ENCODE results near the gene POLR3C. TPM values are rescaled to one million over a fixed set of nuclear protein-coding genes. Genes with fewer than 3 reads are reported as not detected.
A peak's percentile ranks its signal among the peaks of the same experiment; 100 is the strongest.

POLR3C gene
- total and polyA plus RNA-seq, 2 of the 13 experiments (the other 11 are each of a cell fraction or from before 2014, with no cell fraction given): 15.5 to 24.3 TPM

- TF ChIP-seq PLSCR1 (CRISPR knock-in tag; IDR thresholded peaks at IDR 0.05; ENCODE audit: borderline replicate concordance): no peak
- peak; percentile 72 for TF ChIP-seq ZNF205 (CRISPR knock-in tag; IDR thresholded peaks at IDR 0.05)
- TF ChIP-seq ZMYM4 (CRISPR knock-in tag; IDR thresholded peaks at IDR 0.05): peak; percentile 4; the same call in 1 of the 2 replicates
- TF ChIP-seq HDAC2 (CRISPR knock-in tag; IDR thresholded peaks at IDR 0.05): peak; percentile 45; the same call in 1 of the 2 replicates
- TF ChIP-seq SRSF9 (IDR thresholded peaks at IDR 0.05; ENCODE audit: borderline replicate concordance, insufficient read depth, low read depth, low read length, poor library complexity, severe bottlenecking): no peak
- TF ChIP-seq MBNL3 (CRISPR knock-in tag; conservative IDR thresholded peaks at IDR 0.05): no peak
- TF ChIP-seq ZMAT3 (CRISPR knock-in tag; conservative IDR thresholded peaks at IDR 0.05): 0 out of 2 replicates have a peak, but pooled peaks have one; percentile 67
- TF ChIP-seq ATF1 (CRISPR knock-in tag; IDR thresholded peaks at IDR 0.05): no peak
- TF ChIP-seq ZNF75D (CRISPR knock-in tag; IDR thresholded peaks at IDR 0.05; ENCODE audit: borderline replicate concordance): no peak
- peak; percentile 45; the same call in 1 of the 2 replicates for TF ChIP-seq GLI4 (CRISPR knock-in tag; IDR thresholded peaks at IDR 0.05; ENCODE audit: borderline replicate concordance)
- TF ChIP-seq ZNF607 (CRISPR knock-in tag; IDR thresholded peaks at IDR 0.05; ENCODE audit: borderline replicate concordance): peak; percentile 70; the same call in 1 of the 2 replicates
- TF ChIP-seq ZNF431 (CRISPR knock-in tag; IDR thresholded peaks at IDR 0.05; ENCODE audit: borderline replicate concordance, low read depth): no peak
- TF ChIP-seq SP4 (CRISPR knock-in tag; IDR thresholded peaks at IDR 0.05): peak; percentile 65; the same call in 1 of the 2 replicates
- TF ChIP-seq SATB2 (CRISPR knock-in tag; IDR thresholded peaks at IDR 0.05): 0 out of 2 replicates have a peak, but pooled peaks have one; percentile 56
- no peak for TF ChIP-seq RCOR2 (CRISPR knock-in tag; IDR thresholded peaks at IDR 0.05)
- TF ChIP-seq RBFOX2 (IDR thresholded peaks at IDR 0.05; ENCODE audit: low read depth, low read length): peak; percentile 92
- TF ChIP-seq HMGXB3 (CRISPR knock-in tag; IDR thresholded peaks at IDR 0.05; ENCODE audit: borderline replicate concordance): no peak
- TF ChIP-seq ZNF503 (CRISPR knock-in tag; IDR thresholded peaks at IDR 0.05): peak; percentile 58; the same call in 1 of the 2 replicates
- peak in 1 of 2 experiments; percentile 91; a peak in 2 of 4 replicates for TF ChIP-seq KLF16 (CRISPR knock-in tag; IDR thresholded peaks at IDR 0.05)
- peak; percentile 78 for TF ChIP-seq ZNF121 (CRISPR knock-in tag; IDR thresholded peaks at IDR 0.05)
- peak; percentile 65; the same call in 1 of the 2 replicates for TF ChIP-seq FOXC1 (CRISPR knock-in tag; IDR thresholded peaks at IDR 0.05; ENCODE audit: borderline replicate concordance)
- peak; percentile 66; the same call in 1 of the 2 replicates for TF ChIP-seq KDM4B (CRISPR knock-in tag; IDR thresholded peaks at IDR 0.05)
These were observed at the start of gene POLR3C, which contains the start of gene RNF115 (continued) for GRCh38 chr1:145823565-145824498.
